WTC11 (cell line): ENCODE measurements around the gene EIF6. TPM values are rescaled to one million over a fixed set of nuclear protein-coding genes. Genes with fewer than 3 reads are reported as not detected.
"Not testable (repeated sequence)": the region's sequence is repeated elsewhere in the genome, so short reads cannot be mapped to it uniquely, and the experiment has no call there.

Source experiments
- ATAC-seq: fragments of 200-7000 bp; cut with Tn5 transposase; 2 replicates; pipeline ENCODE4 v1.10.0; 2021; ENCODE audit warnings: mild to moderate bottlenecking, moderate library complexity
- CTCF ChIA-PET: fragments of 300-600 bp; sonication (Branson Sonifier 250); formaldehyde crosslinking; loops from one replicate; lab custom pipeline; 2021; ENCODE audit warnings: antibody characterized with exemption; lab: Charles Lee
- POLR2A ChIA-PET: fragments of 350-600 bp; sonication (Branson Sonifier 250); formaldehyde crosslinking; loops from one replicate; lab custom pipeline; 2021; ENCODE audit warnings: antibody characterized with exemption; lab: Charles Lee
- DNase-seq: peaks from one replicate; pipeline ENCODE4 v3.0.0; 2021; ENCODE audit warnings: low spot score
- H3K27ac Mint-ChIP-seq: 2 replicates; pipeline ENCODE4 v1.8.0; 2021; ENCODE audit warnings: mixed read lengths
- H3K27me3 Mint-ChIP-seq: 2 replicates; pipeline ENCODE4 v1.8.0; 2021; ENCODE audit warnings: low read depth, mild to moderate bottlenecking, moderate library complexity, mixed read lengths
- H3K36me3 Mint-ChIP-seq: 2 replicates; pipeline ENCODE4 v1.8.0; 2021; ENCODE audit warnings: mixed read lengths
- H3K4me1 Mint-ChIP-seq: 2 replicates; pipeline ENCODE4 v1.8.0; 2022; ENCODE audit warnings: mixed read lengths
- H3K4me3 Mint-ChIP-seq: 2 replicates; pipeline ENCODE4 v1.8.0; 2021; ENCODE audit warnings: mild to moderate bottlenecking, moderate library complexity, mixed read lengths
- H3K9me3 Mint-ChIP-seq: 2 replicates; pipeline ENCODE4 v1.8.0; 2021; ENCODE audit warnings: mixed read lengths
- CBFB ChIP-seq: sonication (generic); formaldehyde crosslinking; IDR thresholded peaks from 2 replicates; pipeline ENCODE4 v1.8.1; 2022; ENCODE audit warnings: mild to moderate bottlenecking, low read depth, missing genetic modification reagents
- EMX1 ChIP-seq: fragments of 250-450 bp; sonication (Bioruptor Pico); IDR thresholded peaks from 2 replicates; pipeline ENCODE4 v1.8.0; 2021; ENCODE audit warnings: mild to moderate bottlenecking
- FOXP1 ChIP-seq: sonication (generic); formaldehyde crosslinking; IDR thresholded peaks from 2 replicates; pipeline ENCODE4 v1.8.0; 2022; ENCODE audit warnings: missing genetic modification reagents, mild to moderate bottlenecking, moderate library complexity, borderline replicate concordance
- IRF2 ChIP-seq: sonication (generic); formaldehyde crosslinking; IDR thresholded peaks from 2 replicates; pipeline ENCODE4 v1.8.0; 2022; ENCODE audit warnings: low read depth, missing genetic modification reagents, borderline replicate concordance
- KAT7 ChIP-seq: sonication (generic); formaldehyde crosslinking; IDR thresholded peaks from 2 replicates; pipeline ENCODE4 v1.8.1; 2023; ENCODE audit warnings: missing genetic modification reagents, mild to moderate bottlenecking, borderline replicate concordance
- NFYB ChIP-seq: sonication (generic); formaldehyde crosslinking; conservative IDR thresholded peaks from 2 replicates; pipeline ENCODE4 v1.8.0; 2022; ENCODE audit warnings: low read depth, missing genetic modification reagents
- NR1H2 ChIP-seq: sonication (generic); formaldehyde crosslinking; IDR thresholded peaks from 2 replicates; pipeline ENCODE4 v1.9.0; 2021; ENCODE audit warnings: mild to moderate bottlenecking, moderate library complexity, missing genetic modification reagents
- OVOL2 ChIP-seq: fragments of 250-450 bp; sonication (Bioruptor Pico); IDR thresholded peaks from 2 replicates; pipeline ENCODE4 v1.9.0; 2021; ENCODE audit warnings: mild to moderate bottlenecking, borderline replicate concordance
- PRRX2 ChIP-seq: fragments of 250-450 bp; sonication (Bioruptor Pico); IDR thresholded peaks from 2 replicates; pipeline ENCODE4 v1.8.0; 2021; ENCODE audit warnings: mild to moderate bottlenecking
- RELA ChIP-seq: sonication (generic); formaldehyde crosslinking; IDR thresholded peaks from 2 replicates; pipeline ENCODE4 v1.8.1; 2022; ENCODE audit warnings: missing genetic modification reagents, mild to moderate bottlenecking, borderline replicate concordance
- SMAD3 ChIP-seq: sonication (generic); formaldehyde crosslinking; IDR thresholded peaks from 2 replicates; pipeline ENCODE4 v1.8.0; 2022; ENCODE audit warnings: missing genetic modification reagents, mild to moderate bottlenecking, borderline replicate concordance
- SP1 ChIP-seq: sonication (generic); formaldehyde crosslinking; conservative IDR thresholded peaks from 2 replicates; pipeline ENCODE4 v1.8.1; 2022; ENCODE audit warnings: missing genetic modification reagents
- ZBTB21 ChIP-seq: sonication (generic); formaldehyde crosslinking; IDR thresholded peaks from 2 replicates; pipeline ENCODE4 v1.8.1; 2023; ENCODE audit warnings: mild to moderate bottlenecking, missing genetic modification reagents, borderline replicate concordance
- ZNF263 ChIP-seq: sonication (generic); formaldehyde crosslinking; IDR thresholded peaks from 2 replicates; pipeline ENCODE4 v1.8.1; 2022; ENCODE audit warnings: low read depth, mild to moderate bottlenecking, moderate library complexity, missing genetic modification reagents
- ZNF396 ChIP-seq: fragments of 250-450 bp; sonication (Bioruptor Pico); IDR thresholded peaks from 2 replicates; pipeline ENCODE4 v1.8.0; 2021; ENCODE audit warnings: mild to moderate bottlenecking, moderate library complexity, borderline replicate concordance
- ZNF416 ChIP-seq: fragments of 250-450 bp; sonication (Bioruptor Pico); IDR thresholded peaks from 2 replicates; pipeline ENCODE4 v1.9.0; 2021; ENCODE audit warnings: mild to moderate bottlenecking, inconsistent platforms
- total RNA-seq: library from RNA; stranded (reverse); gene quantifications from 3 replicates; pipeline ENCODE4 v1.2.3, GENCODE V29; 2021
- TF ChIP-seq, protein P1 (sequence below): sonication (generic); formaldehyde crosslinking; conservative IDR thresholded peaks from 2 replicates; pipeline ENCODE4 v1.8.1; 2022; ENCODE audit warnings: mild to moderate bottlenecking, missing genetic modification reagents
- TF ChIP-seq, protein P2 (sequence below): fragments of 250-450 bp; sonication (Bioruptor Pico); IDR thresholded peaks from 2 replicates; pipeline ENCODE4 v1.9.0; 2021; ENCODE audit warnings: moderate library complexity, mild to moderate bottlenecking, inconsistent platforms, borderline replicate concordance
- TF ChIP-seq, protein P3 (sequence below): sonication (generic); formaldehyde crosslinking; IDR thresholded peaks from 2 replicates; pipeline ENCODE4 v1.8.1; 2023; ENCODE audit warnings: mild to moderate bottlenecking, missing genetic modification reagents, borderline replicate concordance

Gene EIF6
- total RNA-seq, 1 experiment from 2014 or later, result 157 TPM

DNA sequence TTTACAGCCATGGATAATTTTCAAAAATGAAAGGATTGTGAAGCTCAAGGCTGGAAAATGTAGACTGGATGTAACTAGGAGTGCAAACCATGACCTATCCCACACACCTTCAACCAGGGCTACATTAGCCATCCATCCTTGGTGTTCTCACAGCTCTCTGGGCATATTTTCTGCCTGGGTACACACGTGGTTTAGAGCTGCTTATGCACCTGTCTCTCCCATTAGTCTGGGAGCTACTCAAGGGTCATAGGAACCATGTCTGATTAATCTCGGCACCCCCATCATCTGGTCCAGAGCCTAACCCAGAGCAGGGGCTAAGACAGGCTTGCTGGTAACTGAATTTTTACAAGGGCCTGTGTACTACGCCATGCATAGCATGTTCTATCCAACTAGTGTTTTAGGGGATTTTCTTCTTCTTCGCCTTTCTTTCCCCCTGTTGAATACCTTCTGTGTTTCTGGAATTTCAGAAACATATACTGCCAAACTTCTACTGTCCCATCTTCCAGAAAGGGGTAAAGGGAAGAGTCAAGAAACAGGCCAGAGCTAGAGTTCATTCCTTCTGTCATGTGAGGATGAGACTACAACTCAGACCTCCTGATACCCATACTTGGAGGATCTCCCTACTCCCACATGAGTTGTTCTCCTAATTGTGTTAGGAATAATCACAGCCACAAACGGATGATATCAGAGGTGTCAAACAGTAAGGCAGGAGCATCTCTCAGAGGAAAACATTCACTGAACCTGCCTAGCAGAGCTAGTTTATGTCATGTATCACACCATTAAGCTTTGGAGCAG, 33.0 kb upstream of the EIF6 start:
- no peaks in the 10 kb centered on the region for H3K27me3 Mint-ChIP-seq
- peaks cover 2% of the 10 kb centered on the region for H3K36me3 Mint-ChIP-seq
- ChIA-PET POLR2A (no interaction called here), CTCF (interaction anchor here (1.2 to 3.5 kb wide), 6 partner anchors 11 to 173 kb away, joined by 3 to 19 read pairs (median 6); no protein-coding TSS in a partner anchor)
- H3K9me3 Mint-ChIP-seq, result no peaks in the 10 kb centered on the region
- no peak overlapping the region for H3K4me3 Mint-ChIP-seq
- no peak for ATAC-seq
- TF ChIP-seq IRF2 (CRISPR knock-in tag), result no peak
- TF ChIP-seq SMAD3 (CRISPR knock-in tag), result no peak
- TF ChIP-seq ZNF396 (CRISPR knock-in tag), result no peak
- TF ChIP-seq, protein P1, sequence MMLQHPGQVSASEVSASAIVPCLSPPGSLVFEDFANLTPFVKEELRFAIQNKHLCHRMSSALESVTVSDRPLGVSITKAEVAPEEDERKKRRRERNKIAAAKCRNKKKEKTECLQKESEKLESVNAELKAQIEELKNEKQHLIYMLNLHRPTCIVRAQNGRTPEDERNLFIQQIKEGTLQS (CRISPR knock-in tag), result no peak
- TF ChIP-seq NFYB (CRISPR knock-in tag), result no peak
- no peak for TF ChIP-seq CBFB
- no peak for TF ChIP-seq KAT7 (CRISPR knock-in tag)
- TF ChIP-seq ZNF263 (CRISPR knock-in tag), result no peak
- no peak for TF ChIP-seq PRRX2
- TF ChIP-seq FOXP1 (CRISPR knock-in tag), result no peak
- no peak for TF ChIP-seq OVOL2 (CRISPR knock-in tag)
- TF ChIP-seq, protein P2, sequence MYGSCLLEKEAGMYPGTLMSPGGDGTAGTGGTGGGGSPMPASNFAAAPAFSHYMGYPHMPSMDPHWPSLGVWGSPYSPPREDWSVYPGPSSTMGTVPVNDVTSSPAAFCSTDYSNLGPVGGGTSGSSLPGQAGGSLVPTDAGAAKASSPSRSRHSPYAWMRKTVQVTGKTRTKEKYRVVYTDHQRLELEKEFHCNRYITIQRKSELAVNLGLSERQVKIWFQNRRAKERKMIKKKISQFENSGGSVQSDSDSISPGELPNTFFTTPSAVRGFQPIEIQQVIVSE (CRISPR knock-in tag), result no peak
- TF ChIP-seq EMX1 (CRISPR knock-in tag), result no peak
- DNase-seq, result no peak
- H3K27ac Mint-ChIP-seq, result peak overlapping the region; percentile 19; the same call in 1 of the 2 replicates
- H3K4me1 Mint-ChIP-seq, result peaks cover 20% of the 10 kb centered on the region

DNA sequence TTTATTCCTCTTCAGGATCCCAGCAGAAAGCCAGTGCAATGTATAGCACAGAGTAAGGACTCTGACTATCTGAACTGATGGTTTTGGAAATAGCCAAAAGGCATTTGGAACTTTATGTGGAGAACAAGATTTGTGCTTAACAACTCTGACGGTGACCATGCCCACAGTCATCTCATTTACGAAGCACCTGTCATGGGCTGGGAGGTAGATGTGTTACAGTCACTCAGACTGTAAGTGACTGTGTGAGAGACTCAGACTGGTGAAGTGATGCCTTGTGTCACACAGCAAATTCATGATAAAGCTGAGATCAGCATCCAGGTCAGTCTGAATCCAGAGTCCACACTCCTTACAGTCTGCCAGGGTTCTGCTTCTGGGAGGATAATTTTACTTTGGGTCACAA, 31.5 kb upstream of the EIF6 start:
- POLR2A ChIA-PET, result no interaction called here
- H3K9me3 Mint-ChIP-seq, result no peaks in the 10 kb centered on the region
- peak overlapping the region; percentile 47; the same call in 1 of the 2 replicates for H3K27ac Mint-ChIP-seq
- DNase-seq (no peak), ATAC-seq (no peak)
- peaks cover 34% of the 10 kb centered on the region for H3K4me1 Mint-ChIP-seq
- H3K27me3 Mint-ChIP-seq, result no peaks in the 10 kb centered on the region
- CTCF ChIA-PET, result interaction anchor here (2.4 kb wide), 1 partner anchor 13 kb away, joined by 8 read pairs; no protein-coding TSS in a partner anchor
- TF ChIP-seq ZBTB21 (no peak), NR1H2 (CRISPR knock-in tag) (no peak), ZNF416 (CRISPR knock-in tag) (no peak), FOXP1 (CRISPR knock-in tag) (no peak), SMAD3 (CRISPR knock-in tag) (no peak), RELA (CRISPR knock-in tag) (no peak), SP1 (CRISPR knock-in tag) (no peak)
- TF ChIP-seq, protein P3, sequence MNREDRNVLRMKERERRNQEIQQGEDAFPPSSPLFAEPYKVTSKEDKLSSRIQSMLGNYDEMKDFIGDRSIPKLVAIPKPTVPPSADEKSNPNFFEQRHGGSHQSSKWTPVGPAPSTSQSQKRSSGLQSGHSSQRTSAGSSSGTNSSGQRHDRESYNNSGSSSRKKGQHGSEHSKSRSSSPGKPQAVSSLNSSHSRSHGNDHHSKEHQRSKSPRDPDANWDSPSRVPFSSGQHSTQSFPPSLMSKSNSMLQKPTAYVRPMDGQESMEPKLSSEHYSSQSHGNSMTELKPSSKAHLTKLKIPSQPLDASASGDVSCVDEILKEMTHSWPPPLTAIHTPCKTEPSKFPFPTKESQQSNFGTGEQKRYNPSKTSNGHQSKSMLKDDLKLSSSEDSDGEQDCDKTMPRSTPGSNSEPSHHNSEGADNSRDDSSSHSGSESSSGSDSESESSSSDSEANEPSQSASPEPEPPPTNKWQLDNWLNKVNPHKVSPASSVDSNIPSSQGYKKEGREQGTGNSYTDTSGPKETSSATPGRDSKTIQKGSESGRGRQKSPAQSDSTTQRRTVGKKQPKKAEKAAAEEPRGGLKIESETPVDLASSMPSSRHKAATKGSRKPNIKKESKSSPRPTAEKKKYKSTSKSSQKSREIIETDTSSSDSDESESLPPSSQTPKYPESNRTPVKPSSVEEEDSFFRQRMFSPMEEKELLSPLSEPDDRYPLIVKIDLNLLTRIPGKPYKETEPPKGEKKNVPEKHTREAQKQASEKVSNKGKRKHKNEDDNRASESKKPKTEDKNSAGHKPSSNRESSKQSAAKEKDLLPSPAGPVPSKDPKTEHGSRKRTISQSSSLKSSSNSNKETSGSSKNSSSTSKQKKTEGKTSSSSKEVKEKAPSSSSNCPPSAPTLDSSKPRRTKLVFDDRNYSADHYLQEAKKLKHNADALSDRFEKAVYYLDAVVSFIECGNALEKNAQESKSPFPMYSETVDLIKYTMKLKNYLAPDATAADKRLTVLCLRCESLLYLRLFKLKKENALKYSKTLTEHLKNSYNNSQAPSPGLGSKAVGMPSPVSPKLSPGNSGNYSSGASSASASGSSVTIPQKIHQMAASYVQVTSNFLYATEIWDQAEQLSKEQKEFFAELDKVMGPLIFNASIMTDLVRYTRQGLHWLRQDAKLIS, result no peak
- peaks cover 4% of the 10 kb centered on the region for H3K36me3 Mint-ChIP-seq
- H3K4me3 Mint-ChIP-seq, result no peak overlapping the region

DNA sequence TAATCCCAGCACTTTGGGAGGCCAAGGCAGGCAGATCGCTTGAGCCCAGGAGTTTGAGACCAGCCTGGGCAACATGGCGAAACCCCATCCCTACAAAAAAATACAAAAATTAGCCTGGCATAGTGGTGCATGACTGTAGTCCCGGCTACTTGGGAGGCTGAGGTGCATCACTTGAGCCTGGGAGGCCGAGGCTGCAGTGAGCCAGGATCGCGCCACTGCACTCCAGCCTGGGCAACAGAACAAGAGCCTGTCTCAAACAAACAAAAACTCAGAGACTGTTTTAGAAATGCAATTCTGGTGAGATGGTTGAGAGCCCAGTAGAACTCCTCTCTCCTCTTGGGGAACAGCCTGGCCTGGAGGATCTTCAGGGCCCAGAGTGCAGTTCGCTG, 31.1 kb upstream of the EIF6 start:
- ATAC-seq, H3K36me3 Mint-ChIP-seq: not testable (repeated sequence)
- POLR2A ChIA-PET, result interaction anchor here (1.2 kb wide), 1 partner anchor 139 kb away, joined by 3 read pairs; no protein-coding TSS in a partner anchor

More for the DNA sequence above, 31.1 kb upstream of the EIF6 start:
- Mint-ChIP-seq H3K27ac (0 out of 2 replicates have a peak overlapping the region, but pooled peaks have one; percentile 47), H3K4me1 (peaks cover 33% of the 10 kb centered on the region)
- CTCF ChIA-PET, result interaction anchor here (1.0 kb wide), 1 partner anchor 14 kb away, joined by 4 read pairs; no protein-coding TSS in a partner anchor
- not testable (repeated sequence) for H3K4me3 Mint-ChIP-seq, H3K27me3 Mint-ChIP-seq, H3K9me3 Mint-ChIP-seq, DNase-seq
